Measurements from ENCODE around the gene PCGF6. TPM values are rescaled to one million over a fixed set of nuclear protein-coding genes. Genes with fewer than 3 reads are reported as not detected.
"Not testable (repeated sequence)": the region's sequence is repeated elsewhere in the genome, so short reads cannot be mapped to it uniquely, and the experiment has no call there.

Gene PCGF6
- 13.7 TPM for total RNA-seq

GRCh38 chr10:103350517-103351260 is at the start of gene PCGF6:
TSS of gene PCGF6 (minus strand) at chr10:103351140. CDS start at chr10:103351066, 74 bp downstream.
- DNase-seq: peak; percentile 95

- no peak for DNase-seq
Observed at GRCh38 chr10:103397191-103397825, 46.4 kb upstream of the PCGF6 start.

GRCh38 chr10:103396789-103397087 is 45.8 kb upstream of the PCGF6 start:
- DNase-seq: no peak

GRCh38 chr10:103396067-103396788 is 45.3 kb upstream of the PCGF6 start, which contains the start of the genes ATP5MK and PDCD11:
TSS of gene ATP5MK (minus strand) at chr10:103396475. CDS start at chr10:103392457, 4,018 bp downstream.
TSS of gene PDCD11 (plus strand) at chr10:103396626. CDS start at chr10:103398427, 1,801 bp downstream.
- DNase-seq: peak; percentile 99

GRCh38 chr10:103395754-103396066 is 44.8 kb upstream of the PCGF6 start:
- peak; percentile 42 for DNase-seq

GRCh38 chr10:103394180-103394579 is 43.2 kb upstream of the PCGF6 start:
- no peak for DNase-seq

GRCh38 chr10:103382769-103383168 is 31.8 kb upstream of the PCGF6 start:
- DNase-seq: no peak

GRCh38 chr10:103374263-103374662 is 23.3 kb upstream of the PCGF6 start:
- no peak for DNase-seq

- DNase-seq: no peak
Observed at GRCh38 chr10:103373544-103373943, 22.6 kb upstream of the PCGF6 start.

GRCh38 chr10:103367782-103368518 is 17.0 kb upstream of the PCGF6 start, which contains the start of gene TAF5:
TSS of gene TAF5 (plus strand) at chr10:103367976. CDS start at chr10:103367990, 14 bp downstream.
- peak; percentile 98 for DNase-seq

- no peak for DNase-seq
Observed at GRCh38 chr10:103367379-103367781, 16.4 kb upstream of the PCGF6 start.

- not testable (repeated sequence) for DNase-seq
Observed at GRCh38 chr10:103360791-103361190, 9.9 kb upstream of the PCGF6 start.

GRCh38 chr10:103359493-103359892 is 8.6 kb upstream of the PCGF6 start:
- DNase-seq: not testable (repeated sequence)

GRCh38 chr10:103355906-103356599 is 5.1 kb upstream of the PCGF6 start:
- no peak for DNase-seq

GRCh38 chr10:103354567-103354966 is 3.6 kb upstream of the PCGF6 start:
- DNase-seq: not testable (repeated sequence)

GRCh38 chr10:103353281-103353680 is 2.3 kb upstream of the PCGF6 start:
- no peak for DNase-seq

- peak; percentile 3 for DNase-seq
Observed at GRCh38 chr10:103350175-103350516, 794 bp downstream of the PCGF6 start.

GRCh38 chr10:103336370-103336769 is 14.6 kb downstream of the PCGF6 start:
- no peak for DNase-seq

- DNase-seq: no peak
Observed at GRCh38 chr10:103334567-103334966, 16.4 kb downstream of the PCGF6 start.

GRCh38 chr10:103333934-103334520 is 16.9 kb downstream of the PCGF6 start:
- peak; percentile 37 for DNase-seq

GRCh38 chr10:103327906-103328305 is 23.0 kb downstream of the PCGF6 start:
- DNase-seq: no peak

All from tongue (tissue), 2 donors.